ENCODE data around the gene TCF4.

The TCF4 gene

DNA sequence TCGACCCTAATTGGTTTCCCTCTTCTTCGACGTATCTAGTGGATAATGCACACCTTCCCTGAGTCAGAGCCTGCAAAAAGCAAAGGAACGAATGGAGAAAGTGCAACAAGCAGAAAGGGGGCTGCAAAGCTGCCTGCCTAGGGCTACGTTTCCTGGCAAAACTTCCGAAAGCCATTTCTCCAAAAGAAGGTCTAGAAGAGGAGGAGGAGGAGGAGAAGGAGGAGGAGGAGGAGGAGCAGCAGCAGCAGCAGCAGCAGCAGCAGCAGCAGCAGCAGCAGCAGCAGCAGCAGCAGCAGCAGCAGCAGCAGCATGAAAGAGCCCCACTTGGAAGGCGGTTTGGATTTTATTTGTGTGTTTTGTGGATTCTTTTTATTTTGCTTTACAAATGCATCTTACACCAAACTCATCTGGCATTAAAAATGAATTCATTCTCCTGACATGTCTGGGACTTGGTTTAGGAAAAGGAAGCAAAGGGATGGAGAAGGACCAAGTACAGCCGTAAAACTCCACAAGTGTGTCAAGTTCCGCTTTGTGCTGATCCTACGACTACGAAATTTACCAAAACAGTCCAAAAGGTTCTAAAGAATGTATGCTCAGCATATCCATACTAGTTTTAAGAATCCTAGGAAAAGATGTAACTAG is 2.0 kb downstream of the TCF4 start:
- DNase-seq (ENCODE audit: low read depth): no peak

- no peak for DNase-seq (ENCODE audit: low read depth)
These were observed 2.7 kb downstream of the TCF4 start for GRCh38 chr18:55585065-55585919.

DNA sequence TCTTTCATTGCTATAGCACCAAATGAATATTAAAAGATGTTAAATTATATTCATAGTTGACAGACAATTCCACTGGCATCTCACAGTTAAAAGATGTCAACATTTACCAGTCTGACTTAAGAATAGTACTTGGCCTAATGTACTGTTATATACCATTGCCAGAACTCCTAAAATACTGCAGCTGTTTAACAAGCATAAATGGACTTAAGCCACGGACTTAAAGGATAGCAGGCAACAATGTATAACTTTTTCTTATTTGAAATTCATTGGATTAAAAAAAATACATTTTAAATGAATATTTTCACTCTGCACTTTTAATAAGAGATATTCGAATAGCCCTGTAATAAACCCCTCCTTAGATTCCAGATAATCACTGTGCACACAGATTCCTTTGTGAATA is 3.8 kb downstream of the TCF4 start:
- DNase-seq (ENCODE audit: low read depth): no peak

DNA sequence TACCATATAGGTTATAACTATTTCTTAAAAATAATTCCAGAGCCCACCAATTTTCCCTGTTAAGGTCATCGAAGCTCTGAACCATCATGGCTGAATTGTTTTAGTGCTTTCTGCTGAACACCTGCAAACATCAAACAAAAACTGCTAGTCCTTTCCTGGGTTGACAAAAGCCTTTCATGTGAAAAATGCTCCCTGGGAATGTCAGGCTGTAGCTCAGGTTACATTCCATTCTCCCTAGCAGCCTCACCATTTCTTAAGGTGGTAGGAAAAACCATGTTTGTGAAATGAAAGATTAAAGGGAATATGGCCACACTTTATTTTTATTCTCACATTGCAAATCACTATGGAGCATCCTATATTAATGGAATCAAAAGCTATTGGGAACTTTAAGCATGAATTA is 5.7 kb downstream of the TCF4 start:
- DNase-seq (ENCODE audit: low read depth): no peak

DNA sequence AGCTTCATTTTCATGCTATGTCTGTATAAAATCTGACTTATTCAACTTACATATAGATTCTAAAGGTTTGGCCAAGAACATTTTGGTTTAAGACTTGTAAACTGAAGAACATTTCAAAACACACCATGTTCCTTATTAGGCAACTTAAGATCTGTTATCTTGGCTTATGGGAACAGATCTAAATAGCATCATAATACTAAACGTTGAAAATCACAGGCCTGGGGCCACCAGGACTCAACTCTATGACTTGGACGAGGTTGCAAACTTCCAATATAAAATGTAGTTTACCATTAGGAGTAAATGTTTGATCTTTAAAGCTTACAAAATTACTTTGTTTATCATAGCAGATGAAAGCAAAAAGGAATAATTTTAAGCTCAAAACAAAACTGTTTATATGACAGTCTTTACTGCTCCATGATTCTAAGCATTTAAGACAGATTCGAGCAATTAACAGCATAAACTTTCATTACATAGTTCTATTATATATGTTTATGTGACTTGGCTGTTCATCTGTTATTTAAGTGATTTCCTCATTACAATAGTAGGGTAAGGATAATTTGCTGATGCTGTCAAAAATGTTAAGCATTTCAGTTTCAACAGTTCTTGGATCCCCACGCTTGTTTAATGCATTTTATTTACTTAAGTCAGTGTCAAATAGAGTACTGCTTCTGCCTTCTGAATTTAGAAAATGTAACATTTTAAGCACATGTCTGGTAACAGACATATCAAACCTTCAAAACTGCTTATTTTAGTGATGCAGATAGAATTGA is 8.3 kb downstream of the TCF4 start:
- DNase-seq (ENCODE audit: low read depth): no peak

- DNase-seq (ENCODE audit: low read depth): no peak
These were observed 10.0 kb downstream of the TCF4 start for GRCh38 chr18:55577812-55578539.

DNA sequence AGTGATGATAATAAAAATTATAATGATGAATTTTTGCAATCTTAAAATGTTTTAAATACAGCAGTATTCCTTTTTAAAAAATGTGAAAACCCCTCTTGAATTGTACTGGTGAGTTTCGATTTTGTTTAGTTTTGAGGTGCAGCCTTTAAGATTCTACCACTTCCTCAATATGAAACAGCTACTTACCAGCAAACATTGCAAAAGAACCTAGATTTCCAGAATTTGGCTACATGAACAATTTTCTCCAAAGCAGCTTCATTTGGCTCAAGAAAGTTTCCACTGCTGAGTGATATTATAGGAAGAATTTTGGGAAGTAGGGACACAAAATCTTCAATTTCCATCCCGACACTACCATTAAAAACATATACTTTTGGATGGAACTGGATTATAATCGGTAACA is 12.0 kb downstream of the TCF4 start:
- no peak for DNase-seq (ENCODE audit: low read depth)

DNA sequence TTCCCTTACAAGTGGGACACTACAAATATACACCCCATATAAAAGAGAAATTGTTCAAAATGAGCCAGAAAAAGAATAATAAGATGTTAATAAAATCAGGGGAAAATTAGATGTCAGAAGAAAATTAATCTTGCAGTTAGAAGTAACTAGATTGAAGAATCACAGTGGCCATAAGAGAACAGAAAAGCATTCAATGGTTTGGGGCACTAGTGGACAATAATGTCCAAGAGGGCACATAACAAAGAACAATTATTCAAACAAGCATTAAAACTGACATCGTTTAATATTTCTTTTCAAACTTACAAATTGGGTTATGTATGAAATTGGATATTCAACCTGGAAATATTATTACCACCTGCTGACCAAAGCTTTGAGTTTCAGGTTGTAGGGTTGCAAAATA is 12.9 kb downstream of the TCF4 start:
- no peak for DNase-seq (ENCODE audit: low read depth)

DNA sequence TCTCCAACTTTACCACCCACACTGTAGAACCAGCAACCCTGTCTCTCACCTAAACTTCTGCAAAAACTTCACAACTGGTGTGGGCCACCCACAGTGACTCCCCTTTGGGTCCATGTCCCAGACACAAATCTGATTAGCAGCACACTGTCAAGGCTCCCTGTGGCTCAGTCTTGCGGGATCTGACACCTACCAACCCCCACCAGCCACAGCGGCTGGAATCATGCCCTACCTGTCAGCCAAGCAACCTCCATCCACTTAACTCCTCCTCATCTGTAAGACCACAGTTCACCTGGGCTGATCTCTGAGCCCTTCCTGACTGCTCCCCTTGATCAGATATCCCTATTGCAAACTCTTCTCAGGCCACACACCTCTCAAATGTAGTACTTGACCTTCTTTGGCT is 14.6 kb downstream of the TCF4 start:
- DNase-seq (ENCODE audit: low read depth): no peak

GRCh38 chr18:55570966-55571365 is 17.0 kb downstream of the TCF4 start:
- no peak for DNase-seq (ENCODE audit: low read depth)

DNA sequence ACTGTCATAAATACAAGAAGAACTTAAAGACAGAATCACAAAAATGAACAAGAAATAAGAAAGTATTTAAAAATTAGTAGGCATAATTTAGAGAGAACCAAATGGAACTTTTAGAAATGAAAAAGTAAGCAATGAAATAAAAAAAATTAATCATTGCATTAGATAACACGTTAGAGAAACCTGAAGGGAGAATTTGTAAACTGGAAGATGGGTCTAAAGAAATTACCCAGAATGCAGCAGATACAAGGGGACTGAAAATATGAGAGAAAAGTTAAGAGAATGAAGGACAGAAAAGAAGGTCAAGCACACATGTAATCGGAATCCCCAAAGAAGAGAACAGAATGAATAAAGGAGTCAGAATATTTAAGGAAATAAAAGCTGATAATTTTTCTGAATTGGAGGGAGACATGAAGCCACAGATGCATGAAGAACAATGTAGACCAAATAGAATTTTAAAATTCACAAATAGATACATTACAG is 21.5 kb downstream of the TCF4 start:
- DNase-seq (ENCODE audit: low read depth): no peak

- no peak for DNase-seq (ENCODE audit: low read depth)
These were observed 28.3 kb downstream of the TCF4 start for GRCh38 chr18:55559739-55560138.

DNA sequence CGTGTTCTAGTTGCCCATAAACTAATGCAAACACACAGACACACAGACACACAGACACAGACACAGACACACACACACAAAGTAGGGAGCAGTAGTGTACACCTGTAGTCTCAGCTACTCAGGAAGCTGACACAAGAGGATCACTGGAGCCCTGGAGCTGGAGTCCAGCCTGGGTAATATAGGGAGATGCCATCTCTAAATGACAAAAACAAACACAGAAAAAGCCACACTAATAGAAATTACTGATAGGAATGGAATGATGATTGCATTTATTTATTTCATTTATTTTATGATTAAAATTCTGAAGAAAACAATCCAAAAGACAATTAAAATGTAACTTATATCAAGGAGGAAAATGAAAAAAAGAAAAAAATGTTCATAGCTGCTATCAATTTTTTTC is 30.8 kb downstream of the TCF4 start:
- DNase-seq (ENCODE audit: low read depth): no peak

GRCh38 chr18:55555395-55556027 is 32.5 kb downstream of the TCF4 start:
- DNase-seq (ENCODE audit: low read depth): no peak

GRCh38 chr18:55552526-55553189 is 35.3 kb downstream of the TCF4 start:
- no peak for DNase-seq (ENCODE audit: low read depth)

DNA sequence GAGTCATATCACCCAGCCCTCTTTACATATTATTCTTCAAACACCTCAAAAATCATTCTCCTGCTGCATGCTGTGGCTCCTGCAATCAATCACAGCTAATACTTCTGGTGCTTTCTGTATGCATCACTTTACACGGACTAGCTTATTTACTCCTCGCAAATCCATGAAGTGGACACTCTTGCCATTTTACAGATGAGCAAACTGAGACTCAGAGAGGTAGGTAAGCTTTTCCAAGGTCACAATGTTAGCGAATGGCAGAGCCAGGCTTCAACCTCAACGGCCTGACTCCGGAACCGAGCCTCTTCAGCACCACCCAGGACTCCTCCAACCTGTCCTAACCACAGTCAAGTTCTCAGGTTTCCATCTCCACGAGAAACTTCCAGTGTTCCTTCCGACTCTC is 36.8 kb downstream of the TCF4 start:
- no peak for DNase-seq (ENCODE audit: low read depth)

GRCh38 chr18:55550471-55550870 is 37.5 kb downstream of the TCF4 start:
- DNase-seq (ENCODE audit: low read depth): no peak

DNA sequence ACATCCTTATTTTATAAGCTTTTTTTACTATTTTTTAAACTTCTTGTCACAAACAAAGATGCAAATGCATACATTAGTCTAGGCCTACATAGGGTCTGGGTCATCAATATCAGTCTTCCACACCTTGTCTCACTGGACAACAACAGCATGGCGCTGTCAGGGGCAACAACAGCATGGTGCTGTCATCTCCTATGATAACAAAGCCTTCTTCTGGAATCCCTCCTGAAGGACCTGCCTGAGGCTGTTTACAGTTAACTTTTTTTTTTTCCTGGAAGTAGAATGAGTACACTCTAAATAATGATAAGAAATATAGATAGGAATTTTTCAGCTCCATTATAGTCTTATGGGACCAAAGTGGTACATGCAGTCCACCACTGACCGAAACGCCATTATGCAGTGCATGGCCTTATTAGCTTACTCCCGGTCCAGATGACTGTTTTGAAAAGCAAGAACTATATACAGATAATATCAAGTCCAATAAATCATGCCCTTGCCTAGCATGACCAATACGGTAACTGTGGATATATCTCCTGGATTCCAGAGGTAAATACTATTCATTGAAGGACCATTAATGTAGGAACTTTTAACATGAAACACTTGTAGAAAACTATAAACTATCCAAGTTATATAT is 38.4 kb downstream of the TCF4 start:
- no peak for DNase-seq (ENCODE audit: low read depth)

DNA sequence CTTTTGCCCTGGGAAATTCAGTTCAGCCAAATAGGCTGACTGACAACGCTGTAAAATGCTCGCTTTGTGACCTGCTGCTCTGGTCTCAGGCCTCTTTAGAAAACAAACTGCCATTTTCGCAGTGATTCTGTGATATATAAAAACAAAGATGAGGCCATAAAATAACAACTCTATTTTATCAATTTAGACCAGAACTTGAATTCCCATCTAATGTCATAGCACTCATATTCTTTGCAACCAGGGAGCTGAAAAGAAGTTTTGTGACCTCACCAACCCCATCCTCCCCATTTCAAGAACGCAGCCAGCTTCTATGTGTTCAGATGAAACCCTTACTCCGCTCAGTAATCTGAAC is 40.3 kb downstream of the TCF4 start:
- no peak for DNase-seq (ENCODE audit: low read depth)

DNA sequence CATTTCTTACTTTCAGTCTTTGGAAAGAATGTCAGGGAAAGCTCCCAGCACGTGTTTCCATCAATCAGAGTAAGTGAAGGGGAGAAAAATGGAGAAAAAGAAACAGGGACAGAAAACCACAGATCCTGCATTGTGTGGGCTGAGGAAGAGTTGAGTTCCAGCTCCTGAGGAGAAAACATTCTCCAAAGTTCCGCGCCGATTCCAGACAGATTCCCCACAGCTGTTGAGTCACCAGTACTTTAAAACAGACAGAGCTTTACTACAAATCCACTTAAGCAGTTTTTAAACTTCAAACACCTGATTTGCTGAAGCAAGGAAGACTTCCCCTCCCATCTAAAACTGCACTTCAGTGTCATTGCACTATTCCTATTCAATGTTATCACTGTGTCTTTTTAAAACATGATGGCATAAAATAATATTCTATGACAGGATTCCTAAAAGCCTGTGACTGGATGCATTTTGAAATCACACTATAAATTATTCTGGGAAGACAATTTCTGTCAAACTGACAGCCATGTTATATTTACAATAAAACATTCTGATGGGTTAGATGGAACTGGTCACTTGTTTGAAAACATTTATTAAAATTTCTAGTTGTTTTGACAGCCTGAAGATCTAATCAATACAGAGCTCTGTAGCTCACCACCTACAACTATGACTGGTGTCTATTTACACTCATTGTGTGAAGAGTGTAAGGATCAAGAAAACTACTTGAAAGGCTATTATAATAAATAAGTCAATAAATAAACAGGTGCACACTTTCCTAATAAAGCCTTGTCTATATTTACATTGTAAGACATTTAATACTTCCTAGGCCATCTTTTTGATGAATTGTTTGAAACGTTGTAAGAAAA is 40.9 kb downstream of the TCF4 start:
- DNase-seq (ENCODE audit: low read depth): no peak

All from GM04503 (cell line).